Right atrium auricular region (tissue), 2 donors: ENCODE results near the gene ADORA1. TPM values are rescaled to one million over a fixed set of nuclear protein-coding genes. Genes with fewer than 3 reads are reported as not detected.

Experiments used
- DNase-seq: peaks from one replicate; pipeline ENCODE4 v3.0.0-alpha.2; 2019; ENCODE audit warnings: low spot score
- H3K27ac ChIP-seq, 2 donors: fragments of 200-600 bp; sonication (generic); 1 replicate in 1 of 2; 2 replicates in 1 of 2; pipeline ENCODE4 v1.5.1; 2016 to 2019
- H3K27me3 ChIP-seq, 2 donors: fragments of 200-600 bp; sonication (generic); one replicate each; pipeline versions ENCODE4 v1.5.1 to v1.6.0; 2017 to 2019
- H3K36me3 ChIP-seq: fragments of 200-600 bp; sonication (generic); one replicate; pipeline ENCODE4 v1.5.1; 2016
- H3K4me1 ChIP-seq, 2 donors: fragments of 200-600 bp; sonication (generic); one replicate each; pipeline versions ENCODE4 v1.5.1 to v1.6.0; 2017 to 2019
- H3K4me3 ChIP-seq, 2 donors: fragments of 200-600 bp; sonication (generic); 1 replicate in 1 of 2; 2 replicates in 1 of 2; pipeline ENCODE4 v1.5.1; 2017 to 2019; ENCODE audit warnings: mild to moderate bottlenecking in 1 of 2, moderate library complexity in 1 of 2
- H3K9me3 ChIP-seq, 2 donors: fragments of 200-600 bp; sonication (generic); one replicate each; pipeline ENCODE4 v1.5.1; 2019
- CTCF ChIP-seq, 2 donors: fragments of 200-600 bp; sonication (generic); IDR thresholded peaks; one replicate each; pipeline ENCODE4 v1.5.1; 2019; ENCODE audit warnings: antibody characterized with exemption in 2 of 2
- total RNA-seq, 2 donors: library from RNA; depleted of rRNA; stranded (reverse); fragments of >200 nt; gene quantifications; one replicate each; pipeline ENCODE4 v1.1.0, GENCODE V29; 2016

The ADORA1 gene
- total RNA-seq, 2 donors from 2014 or later: 9.4 to 15.1 TPM

- no peak for DNase-seq
- no peaks in the 10 kb centered on the region for H3K9me3 ChIP-seq
- TF ChIP-seq CTCF (IDR thresholded peaks at IDR 0.05): no peak
- H3K27me3 ChIP-seq: no peaks in the 10 kb centered on the region
- no peak overlapping the region for H3K27ac ChIP-seq
- no peaks in the 10 kb centered on the region for H3K36me3 ChIP-seq
- peaks cover 0 to 6% of the 10 kb centered on the region in 2 donors for H3K4me1 ChIP-seq
- H3K4me3 ChIP-seq: no peak overlapping the region
These were observed 40.3 kb downstream of the ADORA1 start for GRCh38 chr1:203167913-203168200.

- TF ChIP-seq CTCF (IDR thresholded peaks at IDR 0.05): no peak
- Histone ChIP-seq H3K27me3 (no peaks in the 10 kb centered on the region), H3K27ac (no peak overlapping the region), H3K9me3 (no peaks in the 10 kb centered on the region), H3K36me3 (no peaks in the 10 kb centered on the region), H3K4me1 (peaks cover 0 to 9% of the 10 kb centered on the region in 2 donors), H3K4me3 (no peak overlapping the region)
- DNase-seq: no peak
These were observed 40.8 kb downstream of the ADORA1 start for GRCh38 chr1:203168256-203168786.

GRCh38 chr1:203168991-203169390, 41.5 kb downstream of the ADORA1 start:
- no peak for DNase-seq
- Histone ChIP-seq H3K36me3 (no peaks in the 10 kb centered on the region), H3K4me3 (no peak overlapping the region), H3K9me3 (no peaks in the 10 kb centered on the region), H3K4me1 (peaks cover 0 to 9% of the 10 kb centered on the region in 2 donors), H3K27ac (no peak overlapping the region), H3K27me3 (no peaks in the 10 kb centered on the region)
- TF ChIP-seq CTCF (IDR thresholded peaks at IDR 0.05): no peak

GRCh38 chr1:203169770-203170520, 42.4 kb downstream of the ADORA1 start:
- DNase-seq: no peak
- TF ChIP-seq CTCF (IDR thresholded peaks at IDR 0.05): no peak
- Histone ChIP-seq H3K4me1 (peaks cover 0 to 9% of the 10 kb centered on the region in 2 donors), H3K27me3 (no peaks in the 10 kb centered on the region), H3K9me3 (no peaks in the 10 kb centered on the region), H3K27ac (no peak overlapping the region), H3K36me3 (no peaks in the 10 kb centered on the region), H3K4me3 (no peak overlapping the region)

- H3K4me3 ChIP-seq: no peak overlapping the region
- H3K36me3 ChIP-seq: no peaks in the 10 kb centered on the region
- H3K4me1 ChIP-seq: peaks cover 0 to 15% of the 10 kb centered on the region in 2 donors
- TF ChIP-seq CTCF (IDR thresholded peaks at IDR 0.05): no peak
- H3K27ac ChIP-seq: no peak overlapping the region
- no peaks in the 10 kb centered on the region for H3K27me3 ChIP-seq
- H3K9me3 ChIP-seq: no peaks in the 10 kb centered on the region
- DNase-seq: no peak
These were observed 43.3 kb downstream of the ADORA1 start for GRCh38 chr1:203170625-203171330.
